ENCODE results near the gene INSYN1.

DNA sequence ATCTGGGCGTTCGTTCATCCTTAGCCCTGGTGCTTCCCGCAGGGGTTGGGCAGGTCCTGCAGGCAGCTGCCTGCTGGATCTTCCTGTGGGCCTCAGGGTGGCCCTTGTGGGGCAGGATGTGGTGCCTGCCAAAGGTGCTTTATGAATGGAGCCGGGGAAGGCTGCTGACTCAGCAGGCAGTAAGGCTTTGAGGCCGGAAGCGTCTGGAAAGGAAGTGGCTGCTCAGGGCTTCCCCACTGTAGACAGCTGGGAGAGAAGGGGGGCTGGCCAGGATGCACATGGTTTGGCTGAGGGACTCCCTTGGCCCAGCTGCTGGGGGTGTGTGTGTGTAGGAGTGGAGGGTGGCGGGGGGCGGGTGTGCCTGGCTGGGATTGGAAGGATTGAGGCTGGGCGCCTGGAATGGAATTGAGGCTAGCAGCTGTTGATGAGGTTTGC lies 56.1 kb downstream of the INSYN1 start:
- TF ChIP-seq POLR2A (IDR thresholded peaks at IDR 0.05; ENCODE audit: low read length) (no peak), GATA1 (IDR thresholded peaks at IDR 0.05; ENCODE audit: low read depth, low read length) (no peak)
